Left ventricle myocardium superior (tissue), 1 donor: ENCODE data around the gene FRMD6. TPM values are rescaled to one million over a fixed set of nuclear protein-coding genes. Genes with fewer than 3 reads are reported as not detected.

Experiments used
- ATAC-seq: fragments of 200-7000 bp; cut with Tn5 transposase; one replicate; pipeline ENCODE4 v1.9.1; 2020; ENCODE audit warnings: mild to moderate bottlenecking, moderate library complexity
- DNase-seq: peaks from one replicate; pipeline ENCODE4 v3.0.0-alpha.2; 2020
- intact Hi-C: fragments of 100-400 bp; cut with micrococcal nuclease; formaldehyde crosslinking; loops from one replicate; pipeline ENCODE4 v1.11.0; 2022
- total RNA-seq: library from RNA; stranded (reverse); fragmentation: NEBNext Ultra II Directional; extraction: Animal tissue kit (Norgen Biotek cat#: 25700); gene quantifications from one replicate; pipeline ENCODE4 v1.2.1, GENCODE V29; 2021
- donor health status: DM: no; HTN: yes; CAD: no; lungs with severe emphysema.

Gene FRMD6
- total RNA-seq, 1 donor from 2014 or later: 11.1 TPM

- no peak for ATAC-seq
- DNase-seq: no peak
- intact Hi-C loops: no loop called here
Observed at GRCh38 chr14:51658441-51659173, 6.9 kb downstream of the FRMD6 start.

DNA sequence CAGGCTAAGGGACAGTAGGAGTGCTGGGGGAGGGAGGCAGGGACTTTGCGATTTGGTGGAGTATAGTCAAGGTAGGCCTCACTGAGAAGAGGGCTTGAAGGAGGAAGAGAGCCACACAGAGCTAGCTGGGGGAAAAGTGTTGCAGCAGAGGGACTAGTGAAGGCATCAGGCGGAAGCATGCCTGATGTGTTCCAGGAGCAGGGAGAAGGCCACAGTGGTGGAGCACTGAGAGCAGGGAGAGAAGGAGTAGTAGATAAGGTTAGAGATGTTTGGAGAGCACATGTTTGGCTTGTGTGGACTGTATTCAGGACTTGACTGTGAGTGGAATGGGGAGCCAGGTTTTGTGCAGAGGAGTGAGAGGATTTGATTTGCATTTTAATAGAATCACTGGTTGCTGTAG is 9.0 kb downstream of the FRMD6 start:
- peak; percentile 53 for ATAC-seq
- intact Hi-C loops: no loop called here
- no peak for DNase-seq

GRCh38 chr14:51661504-51661903 is 9.8 kb downstream of the FRMD6 start:
- DNase-seq (no peak), ATAC-seq (no peak)
- intact Hi-C loops: no loop called here

GRCh38 chr14:51663783-51664326 is 12.1 kb downstream of the FRMD6 start:
- intact Hi-C loops: no loop called here
- no peak for ATAC-seq
- no peak for DNase-seq

GRCh38 chr14:51666070-51666469 is 14.4 kb downstream of the FRMD6 start:
- ATAC-seq (no peak), DNase-seq (no peak)
- intact Hi-C loops: no loop called here

DNA sequence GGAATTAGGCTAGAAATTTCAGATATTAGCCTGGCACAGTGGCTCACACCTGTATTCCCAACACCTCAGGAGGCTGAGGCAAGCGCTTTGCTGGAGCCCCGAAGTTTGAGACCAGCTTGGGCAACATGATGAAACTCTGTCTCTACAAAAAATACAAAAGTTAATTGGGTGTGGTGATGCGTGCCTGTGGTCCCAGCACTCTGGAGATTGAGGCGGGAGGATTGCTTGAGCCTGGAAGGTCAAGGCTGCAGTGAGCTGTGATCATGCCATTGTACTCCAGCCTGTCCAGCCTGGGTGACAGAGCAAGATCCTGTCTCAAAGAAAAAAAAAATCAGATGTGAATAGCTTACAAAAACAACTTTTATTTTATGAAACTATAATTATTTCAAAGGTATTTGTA is 15.1 kb downstream of the FRMD6 start:
- no peak for ATAC-seq
- no peak for DNase-seq
- intact Hi-C loops: no loop called here

- no peak for ATAC-seq
- intact Hi-C loops: no loop called here
- DNase-seq: no peak
Observed at GRCh38 chr14:51668870-51669269, 17.2 kb downstream of the FRMD6 start.

DNA sequence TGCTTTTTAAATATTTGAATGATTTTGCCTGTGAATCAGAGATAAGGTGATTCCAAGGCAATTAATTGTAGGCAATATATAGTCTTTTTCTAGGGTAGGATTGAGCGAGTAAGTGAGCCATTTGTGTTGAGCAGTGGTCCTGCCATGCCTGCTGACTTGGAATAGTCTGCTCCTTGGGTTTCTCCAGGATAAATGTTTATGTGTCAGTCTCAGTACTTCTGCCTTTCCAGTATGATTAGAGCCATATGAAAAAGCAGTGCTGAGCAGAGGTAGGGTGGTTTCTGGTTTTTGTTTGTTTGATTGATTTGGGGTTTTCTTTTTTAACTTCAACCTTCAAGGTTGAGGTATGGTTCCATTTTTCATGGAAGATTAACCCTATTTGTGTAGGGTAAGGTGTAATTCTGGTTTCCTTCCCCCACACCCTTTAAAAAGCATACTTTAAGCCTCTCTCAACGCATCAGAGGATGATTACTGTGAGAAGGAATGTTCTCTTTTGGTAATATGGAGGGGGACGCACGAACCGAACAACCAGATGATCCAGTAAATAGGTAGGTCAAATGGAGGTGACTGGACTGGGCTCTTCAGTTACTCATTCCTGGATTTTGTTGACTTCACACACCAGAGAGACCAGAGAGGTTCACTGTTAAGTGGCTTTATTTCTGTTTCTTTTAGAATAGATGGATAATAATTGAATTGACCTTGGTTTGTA is 22.7 kb downstream of the FRMD6 start:
- intact Hi-C loops: no loop called here
- DNase-seq: no peak
- no peak for ATAC-seq

DNA sequence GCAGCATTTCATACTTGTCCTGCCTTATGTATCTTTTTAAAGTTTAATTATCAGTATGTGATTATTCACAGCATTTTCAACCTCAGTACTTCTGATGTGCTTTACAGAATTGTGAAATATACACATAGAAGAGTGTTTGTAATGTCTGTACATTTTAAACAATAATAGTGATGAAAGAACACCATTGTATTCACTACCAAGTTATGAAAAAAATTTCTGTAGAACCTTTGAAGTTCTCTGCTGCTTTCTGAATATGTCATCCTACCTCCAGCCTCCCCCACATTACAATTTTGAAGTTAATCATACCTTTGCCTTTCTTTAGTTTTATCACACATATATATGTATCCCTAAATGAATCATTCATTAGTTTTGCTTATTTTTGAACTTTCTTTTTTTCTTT is 24.8 kb downstream of the FRMD6 start:
- intact Hi-C loops: no loop called here
- ATAC-seq (no peak), DNase-seq (no peak)

GRCh38 chr14:51677266-51677665 is 25.6 kb downstream of the FRMD6 start:
- intact Hi-C loops: no loop called here
- DNase-seq: no peak
- ATAC-seq: peak; percentile 63

- intact Hi-C loops: no loop called here
- ATAC-seq (no peak), DNase-seq (no peak)
Observed at GRCh38 chr14:51677738-51678137, 26.0 kb downstream of the FRMD6 start.

- DNase-seq (no peak), ATAC-seq (no peak)
- intact Hi-C loops: no loop called here
Observed at GRCh38 chr14:51680031-51680430, 28.3 kb downstream of the FRMD6 start.

GRCh38 chr14:51681411-51681810 is 29.7 kb downstream of the FRMD6 start:
- ATAC-seq: no peak
- no peak for DNase-seq
- intact Hi-C loops: no loop called here

GRCh38 chr14:51682411-51682810 is 30.7 kb downstream of the FRMD6 start:
- ATAC-seq (no peak), DNase-seq (no peak)
- intact Hi-C loops: no loop called here

DNA sequence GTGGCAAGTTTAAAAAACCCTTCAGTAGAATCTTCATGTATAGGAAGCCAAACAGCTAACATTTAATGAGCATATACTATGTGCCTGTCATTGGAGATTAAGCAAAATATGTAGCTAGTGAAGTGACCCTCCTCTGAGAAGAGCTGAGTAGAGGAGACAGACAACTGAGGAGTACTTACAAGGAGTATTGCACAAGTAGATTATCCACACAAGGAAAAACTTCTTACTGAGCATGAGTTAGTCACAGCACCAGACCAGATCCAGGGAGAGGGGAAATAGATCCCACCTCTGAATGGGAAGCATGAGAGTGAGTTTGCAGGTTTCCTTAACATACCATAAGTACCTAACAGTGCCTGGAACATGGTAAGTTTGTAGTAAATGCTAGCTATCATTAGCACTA is 33.0 kb downstream of the FRMD6 start:
- ATAC-seq (no peak), DNase-seq (no peak)
- intact Hi-C loops: no loop called here

- intact Hi-C loops: no loop called here
- ATAC-seq (no peak), DNase-seq (no peak)
Observed at GRCh38 chr14:51691176-51691575, 39.5 kb downstream of the FRMD6 start.

- no peak for DNase-seq
- intact Hi-C loops: no loop called here
- ATAC-seq: no peak
Observed at GRCh38 chr14:51692646-51693045, 40.9 kb downstream of the FRMD6 start.

- intact Hi-C loops: no loop called here
- ATAC-seq: no peak
Observed at GRCh38 chr14:51697848-51698247, 46.1 kb downstream of the FRMD6 start.

GRCh38 chr14:51701951-51702350 is 50.2 kb downstream of the FRMD6 start:
- ATAC-seq (no peak), DNase-seq (no peak)

More at GRCh38 chr14:51697848-51698247, 46.1 kb downstream of the FRMD6 start:
- no peak for DNase-seq

DNA sequence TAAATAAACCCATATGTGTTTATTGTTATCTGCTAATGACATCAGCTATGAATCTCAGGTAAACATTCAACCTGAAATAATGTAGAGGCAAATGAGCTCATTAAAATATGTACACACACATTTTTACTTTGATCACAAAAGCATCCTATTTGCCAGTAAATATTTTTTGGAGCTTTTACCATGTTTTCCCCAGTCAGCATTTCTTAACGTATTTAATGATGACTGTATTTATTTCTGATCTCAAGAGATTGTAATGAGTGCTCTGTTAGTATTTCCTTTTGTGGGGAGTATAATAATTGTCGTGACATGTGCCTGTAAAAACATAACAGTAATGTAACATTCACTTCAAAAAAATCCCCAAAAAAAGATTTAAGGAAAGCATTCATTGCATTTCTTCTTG is 52.1 kb downstream of the FRMD6 start:
- DNase-seq (no peak), ATAC-seq (no peak)
- intact Hi-C loops: no loop called here

More at GRCh38 chr14:51701951-51702350, 50.2 kb downstream of the FRMD6 start:
- intact Hi-C loops: no loop called here

- DNase-seq (no peak), ATAC-seq (no peak)
- intact Hi-C loops: no loop called here
Observed at GRCh38 chr14:51704545-51704944, 52.8 kb downstream of the FRMD6 start.
